Osteoblast (primary cell): Measurements from ENCODE around the gene TCF12. TPM values are rescaled to one million over a fixed set of nuclear protein-coding genes. Genes with fewer than 3 reads are reported as not detected.
A peak's percentile ranks its signal among the peaks of the same experiment; 100 is the strongest.

Source experiments
- DNase-seq: peaks from one replicate; pipeline ENCODE4 v3.0.0; 2011; ENCODE audit warnings: low spot score, mixed read lengths; ENCODE audit not compliant: insufficient read length; ENCODE audit errors: missing footprints
- H2AFZ ChIP-seq: 2 replicates; pipeline ENCODE4 v1.6.0; 2011; ENCODE audit warnings: mild to moderate bottlenecking, low read length
- H3K27ac ChIP-seq: 2 replicates; pipeline ENCODE4 v1.5.1; 2011; ENCODE audit warnings: mild to moderate bottlenecking, low read depth, low read length, moderate library complexity
- H3K27me3 ChIP-seq: 2 replicates; pipeline ENCODE4 v1.6.0; 2012; ENCODE audit warnings: mild to moderate bottlenecking, control low read depth, inconsistent platforms, low read length, moderate library complexity; ENCODE audit not compliant: insufficient read depth
- H3K36me3 ChIP-seq: 2 replicates; pipeline ENCODE4 v1.5.1; 2011; ENCODE audit warnings: mild to moderate bottlenecking, low read length, control low read depth, moderate library complexity; ENCODE audit not compliant: insufficient read depth
- H3K4me1 ChIP-seq: 2 replicates; pipeline ENCODE4 v1.5.1; 2011; ENCODE audit warnings: mild to moderate bottlenecking, low read length, control low read depth, moderate library complexity; ENCODE audit not compliant: insufficient read depth
- H3K4me2 ChIP-seq: 2 replicates; pipeline ENCODE4 v1.6.0; 2011; ENCODE audit warnings: mild to moderate bottlenecking, low read length; ENCODE audit not compliant: insufficient read depth
- H3K4me3 ChIP-seq: fragments of 200-600 bp; sonication (generic); 3 replicates; pipeline ENCODE4 v1.5.1; 2012; ENCODE audit warnings: mild to moderate bottlenecking, low read length, inconsistent platforms; ENCODE audit not compliant: insufficient read depth
- H3K79me2 ChIP-seq: 2 replicates; pipeline ENCODE4 v1.6.0; 2012; ENCODE audit warnings: mild to moderate bottlenecking, low read length, control low read depth, inconsistent platforms; ENCODE audit not compliant: insufficient read depth
- H3K9me3 ChIP-seq: 2 replicates; pipeline ENCODE4 v1.5.1; 2011; ENCODE audit warnings: low read depth, low read length, control low read depth
- H4K20me1 ChIP-seq: 2 replicates; pipeline ENCODE4 v1.6.0; 2012; ENCODE audit warnings: mild to moderate bottlenecking, low read length, control low read depth; ENCODE audit not compliant: insufficient read depth
- CTCF ChIP-seq: IDR thresholded peaks from 2 replicates; pipeline ENCODE4 v1.5.1; 2011; ENCODE audit warnings: mild to moderate bottlenecking, low read depth, low read length, moderate library complexity; ENCODE audit errors: extremely low read depth
- total RNA-seq: library from RNA; depleted of rRNA; stranded (reverse); fragments of >200 nt; gene quantifications from 2 replicates; pipeline ENCODE4 v1.2.3, GENCODE V29; 2012

TCF12 gene
- total RNA-seq, 1 donor = 86.5 TPM

GRCh38 chr15:57102858-57103257, 184.4 kb downstream of the TCF12 start:
- H3K79me2 ChIP-seq = peaks cover 25% of the 10 kb centered on the region
- H3K4me3 ChIP-seq = no peak overlapping the region
- H3K27ac ChIP-seq = no peak overlapping the region
- no peak for TF ChIP-seq CTCF
- no peaks in the 10 kb centered on the region for H3K4me1 ChIP-seq
- H2AFZ ChIP-seq = no peak overlapping the region
- no peaks in the 10 kb centered on the region for H3K27me3 ChIP-seq
- no peaks in the 10 kb centered on the region for H3K36me3 ChIP-seq
- no peaks in the 10 kb centered on the region for H3K9me3 ChIP-seq
- no peak for DNase-seq
- H3K4me2 ChIP-seq = no peak overlapping the region
- H4K20me1 ChIP-seq = no peaks in the 10 kb centered on the region

GRCh38 chr15:57108296-57108695, 189.9 kb downstream of the TCF12 start:
- Histone ChIP-seq H4K20me1 (peaks cover 10% of the 10 kb centered on the region), H3K4me2 (no peak overlapping the region), H3K36me3 (no peaks in the 10 kb centered on the region), H2AFZ (no peak overlapping the region), H3K4me1 (no peaks in the 10 kb centered on the region), H3K4me3 (no peak overlapping the region), H3K79me2 (peaks cover 24% of the 10 kb centered on the region), H3K27ac (no peak overlapping the region), H3K27me3 (no peaks in the 10 kb centered on the region), H3K9me3 (no peaks in the 10 kb centered on the region)
- DNase-seq = no peak
- TF ChIP-seq CTCF = no peak

- Histone ChIP-seq H3K27me3 (no peaks in the 10 kb centered on the region), H4K20me1 (peaks cover 10% of the 10 kb centered on the region), H2AFZ (no peak overlapping the region), H3K4me3 (no peak overlapping the region), H3K4me2 (no peak overlapping the region), H3K36me3 (no peaks in the 10 kb centered on the region), H3K27ac (no peak overlapping the region), H3K9me3 (no peaks in the 10 kb centered on the region), H3K4me1 (no peaks in the 10 kb centered on the region), H3K79me2 (peaks cover 29% of the 10 kb centered on the region)
- no peak for TF ChIP-seq CTCF
- DNase-seq = no peak
Observed at GRCh38 chr15:57109005-57109404, 190.6 kb downstream of the TCF12 start.

- no peak overlapping the region for H2AFZ ChIP-seq
- peaks cover 10% of the 10 kb centered on the region for H4K20me1 ChIP-seq
- no peaks in the 10 kb centered on the region for H3K36me3 ChIP-seq
- no peak overlapping the region for H3K27ac ChIP-seq
- H3K4me3 ChIP-seq = no peak overlapping the region
- H3K27me3 ChIP-seq = no peaks in the 10 kb centered on the region
- TF ChIP-seq CTCF = peak; percentile 21
- no peak overlapping the region for H3K4me2 ChIP-seq
- DNase-seq = no peak
- no peaks in the 10 kb centered on the region for H3K9me3 ChIP-seq
- peaks cover 28% of the 10 kb centered on the region for H3K79me2 ChIP-seq
- no peaks in the 10 kb centered on the region for H3K4me1 ChIP-seq
Observed at GRCh38 chr15:57111002-57111401, 192.6 kb downstream of the TCF12 start.
